ENCODE results near the gene LY86.

GRCh38 chr6:6634735-6635075, 46.2 kb downstream of the LY86 start:
- TF ChIP-seq CTCF (IDR thresholded peaks at IDR 0.05; ENCODE audit: extremely low read depth in 1 of 2, insufficient read depth in 1 of 2, low read depth in 1 of 2, low read length in 2 of 2) (no peak), EZH2 (IDR thresholded peaks at IDR 0.05; ENCODE audit: borderline replicate concordance, low read depth, low read length, severe bottlenecking) (no peak), POLR2AphosphoS5 (IDR thresholded peaks at IDR 0.05; ENCODE audit: insufficient read depth, low read depth, low read length) (no peak), POLR2A (IDR thresholded peaks at IDR 0.05; ENCODE audit: low read depth, low read length) (no peak), GATA2 (IDR thresholded peaks at IDR 0.05; ENCODE audit: insufficient read depth, insufficient read length, low read depth, low read length) (no peak), MYC (IDR thresholded peaks at IDR 0.05; ENCODE audit: low read depth, low read length) (no peak), JUN (IDR thresholded peaks at IDR 0.05; ENCODE audit: borderline replicate concordance, insufficient read depth, insufficient read length, low read depth) (no peak)
